Glutamatergic neuron (in vitro differentiated cells): ENCODE data around the gene TMED5. TPM values are rescaled to one million over a fixed set of nuclear protein-coding genes. Genes with fewer than 3 reads are reported as not detected.

ENCODE experiments used
- DNase-seq: peaks from one replicate; pipeline ENCODE4 v3.0.0; 2022
- H3K27ac Mint-ChIP-seq: one replicate; pipeline ENCODE4 v1.8.0; 2020; ENCODE audit warnings: mild to moderate bottlenecking, mixed read lengths, inconsistent platforms; ENCODE audit not compliant: unreplicated experiment
- H3K27me3 Mint-ChIP-seq: one replicate; pipeline ENCODE4 v1.8.0; 2020; ENCODE audit warnings: mild to moderate bottlenecking, moderate library complexity, mixed read lengths, inconsistent platforms; ENCODE audit not compliant: unreplicated experiment
- H3K36me3 Mint-ChIP-seq: one replicate; pipeline ENCODE4 v1.8.0; 2020; ENCODE audit warnings: mild to moderate bottlenecking, mixed read lengths, inconsistent platforms; ENCODE audit not compliant: unreplicated experiment
- H3K4me1 Mint-ChIP-seq: one replicate; pipeline ENCODE4 v1.8.0; 2020; ENCODE audit warnings: mild to moderate bottlenecking, low read depth, mixed read lengths, inconsistent platforms; ENCODE audit not compliant: unreplicated experiment
- H3K4me3 Mint-ChIP-seq: one replicate; pipeline ENCODE4 v1.8.0; 2020; ENCODE audit warnings: mild to moderate bottlenecking, mixed read lengths, inconsistent platforms; ENCODE audit not compliant: unreplicated experiment
- H3K9me3 Mint-ChIP-seq: one replicate; pipeline ENCODE4 v1.8.0; 2020; ENCODE audit warnings: mild to moderate bottlenecking, moderate library complexity, mixed read lengths, inconsistent platforms; ENCODE audit not compliant: unreplicated experiment
- CTCF ChIP-seq: fragments of 200-600 bp; sonication (generic); IDR thresholded peaks from one replicate; pipeline ENCODE4 v1.5.0; 2021; ENCODE audit not compliant: partially characterized antibody, unreplicated experiment
- total RNA-seq: library from RNA; stranded (reverse); fragmentation: NEBNext Ultra II Directional; extraction: Animal tissue kit (Norgen Biotek cat#: 25700); gene quantifications from one replicate; pipeline ENCODE4 v1.2.1, GENCODE V29; 2021; ENCODE audit not compliant: unreplicated experiment

Gene TMED5
- total RNA-seq, 1 donor from 2014 or later: 24.2 TPM

DNA sequence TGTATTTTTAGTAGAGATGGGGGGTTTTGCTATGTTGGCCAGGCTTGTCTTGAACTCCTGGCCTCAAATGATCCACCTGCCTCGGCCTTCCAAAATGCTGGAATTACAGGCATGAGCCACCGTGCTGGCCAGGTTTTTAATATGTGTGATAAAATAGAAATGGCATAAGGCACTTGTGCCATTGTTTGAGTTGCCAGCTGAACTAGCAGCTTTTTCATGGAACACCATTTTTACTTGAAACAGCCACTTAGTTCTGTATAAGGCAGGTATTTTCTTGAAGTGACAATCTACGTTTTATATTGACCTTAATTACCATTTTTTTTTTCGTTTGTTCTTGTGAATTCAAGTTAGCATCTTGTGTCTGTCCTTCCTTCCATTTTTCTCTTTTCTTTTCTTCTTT lies 72.8 kb downstream of the TMED5 start:
- DNase-seq: no peak
- no peak for TF ChIP-seq CTCF
- peaks cover 11% of the 10 kb centered on the region for H3K36me3 Mint-ChIP-seq
- peaks cover 4% of the 10 kb centered on the region for H3K9me3 Mint-ChIP-seq
- no peak overlapping the region for H3K4me3 Mint-ChIP-seq
- peaks cover 3% of the 10 kb centered on the region for H3K4me1 Mint-ChIP-seq
- H3K27me3 Mint-ChIP-seq: peaks cover 3% of the 10 kb centered on the region
- H3K27ac Mint-ChIP-seq: no peak overlapping the region

GRCh38 chr1:93106226-93106625 lies 74.0 kb downstream of the TMED5 start:
- TF ChIP-seq CTCF: no peak
- Mint-ChIP-seq H3K27me3 (no peaks in the 10 kb centered on the region), H3K4me3 (no peak overlapping the region), H3K4me1 (peaks cover 3% of the 10 kb centered on the region), H3K36me3 (peaks cover 11% of the 10 kb centered on the region), H3K9me3 (peaks cover 4% of the 10 kb centered on the region), H3K27ac (no peak overlapping the region)
- DNase-seq: no peak

- Mint-ChIP-seq H3K36me3 (peaks cover 5% of the 10 kb centered on the region), H3K27ac (peak overlapping the region; percentile 5), H3K27me3 (no peaks in the 10 kb centered on the region), H3K4me1 (peaks cover 15% of the 10 kb centered on the region), H3K9me3 (peaks cover under 1% of the 10 kb centered on the region), H3K4me3 (no peak overlapping the region)
- no peak for TF ChIP-seq CTCF
- DNase-seq: no peak
Observed at GRCh38 chr1:93102142-93102541, 78.1 kb downstream of the TMED5 start.

Other genes starting within 250 kb of the TMED5 start
- 7.2 TPM for gene DIPK1A, start 219.0 kb downstream of the TMED5 start, total RNA-seq
- 129 TPM for gene MTF2, start 101.1 kb downstream of the TMED5 start, total RNA-seq
- 9.9 TPM for gene CCDC18, start 311 bp upstream of the TMED5 start, total RNA-seq
- gene DR1, start 165.5 kb upstream of the TMED5 start, total RNA-seq: 49.0 TPM